ENCODE data around the gene CLASP1.

GRCh38 chr2:121649596-121650314 is 493 bp upstream of the CLASP1 start:
- TF ChIP-seq CTCF (IDR thresholded peaks at IDR 0.05; ENCODE audit: insufficient read depth, low read length) (no peak), POLR2AphosphoS5 (IDR thresholded peaks at IDR 0.05; ENCODE audit: low read depth) (peak; percentile 82), REST (IDR thresholded peaks at IDR 0.05; ENCODE audit: insufficient replicate concordance, low read depth) (peak; percentile 68), GABPA (IDR thresholded peaks at IDR 0.05; ENCODE audit: low read depth) (peak; percentile 62)

Data from HL-60 (cell line).